DND-41 (cell line): ENCODE data around the gene HMCN2.

ENCODE experiments used
- CTCF ChIP-seq: IDR thresholded peaks from 2 replicates; pipeline ENCODE4 v1.5.1; 2012; ENCODE audit warnings: borderline replicate concordance, low read length, moderate library complexity, mild to moderate bottlenecking; ENCODE audit not compliant: poor library complexity, severe bottlenecking; ENCODE audit errors: extremely low read depth
- EZH2 ChIP-seq: IDR thresholded peaks from 3 replicates; pipeline ENCODE4 v1.6.1; 2012; ENCODE audit warnings: borderline replicate concordance, low read depth, mild to moderate bottlenecking, moderate library complexity, low read length, inconsistent platforms; ENCODE audit not compliant: severe bottlenecking

- TF ChIP-seq CTCF (no peak), EZH2 (no peak)
Observed at GRCh38 chr9:130468566-130468965, 203.0 kb downstream of the HMCN2 start.
